GM12878 (cell line): ENCODE measurements around the gene ADGRD1. TPM values are rescaled to one million over a fixed set of nuclear protein-coding genes. Genes with fewer than 3 reads are reported as not detected.

Experiments
- ATAC-seq: fragments of 200-7000 bp; cut with Tn5 transposase; 3 replicates; pipeline ENCODE4 v1.9.1; 2020; ENCODE audit warnings: mild to moderate bottlenecking, moderate library complexity
- BruUV-seq: library from RNA; stranded (reverse); fragments of 400-500 nt; replicated peaks from 2 replicates; lab custom pipeline; 2021; lab: Mats Ljungman, UMichigan
- CTCF ChIA-PET: fragments of 300-600 bp; sonication (Branson Sonifier 250); formaldehyde crosslinking; extraction: SDS; loops from one replicate; lab custom pipeline; 2021; ENCODE audit warnings: inconsistent platforms; lab: Yijun Ruan, JAX
- POLR2A ChIA-PET: fragments of 350-600 bp; formaldehyde crosslinking; extraction: SDS; loops from one replicate; lab custom pipeline; 2021; ENCODE audit warnings: inconsistent platforms; lab: Charles Lee
- RAD21 ChIA-PET: fragments of 300-600 bp; sonication (Branson Sonifier 250); formaldehyde crosslinking; loops from one replicate; lab custom pipeline; 2023; ENCODE audit warnings: antibody characterized with exemption; ENCODE audit not compliant: unreplicated experiment; lab: Charles Lee
- SMC1A ChIA-PET: fragments of 300-600 bp; sonication (Branson Sonifier 250); formaldehyde crosslinking; loops from one replicate; lab custom pipeline; 2023; ENCODE audit not compliant: unreplicated experiment, uncharacterized antibody; lab: Charles Lee
- DNase-seq: peaks from one replicate; pipeline ENCODE4 v3.0.0-alpha.2; 2011; ENCODE audit warnings: low read depth, low spot score
- FAIRE-seq: peaks from 3 replicates; lab custom pipeline; 2011; peaks lifted over from hg19 to GRCh38; lab: Jason Lieb, UNC
- H2AFZ ChIP-seq: 2 replicates; pipeline ENCODE4 v1.6.0; 2011; ENCODE audit warnings: low read depth, low read length, control low read depth; ENCODE audit not compliant: control insufficient read depth
- H3K27ac ChIP-seq: 2 replicates; pipeline ENCODE4 v1.5.1; 2011; ENCODE audit warnings: control low read depth; ENCODE audit not compliant: control insufficient read depth, insufficient read depth
- H3K27me3 ChIP-seq, 2 experiments: replicated peaks in 1 of 2; 2 replicates each; pipeline versions ENCODE4 v1.6.0 to v1.6.1; 2011; ENCODE audit warnings: low read length in 1 of 2; ENCODE audit not compliant: control insufficient read depth in 2 of 2, insufficient read depth in 2 of 2
- H3K36me3 ChIP-seq, 2 experiments: 2 replicates each; pipeline ENCODE4 v1.5.1; 2011; ENCODE audit warnings: low read length in 1 of 2; ENCODE audit not compliant: control insufficient read depth in 2 of 2, insufficient read depth in 2 of 2
- H3K4me1 ChIP-seq: 2 replicates; pipeline ENCODE4 v1.6.1; 2011; ENCODE audit warnings: mild to moderate bottlenecking, low read length, moderate library complexity, mixed read lengths; ENCODE audit not compliant: control insufficient read depth, insufficient read depth
- H3K4me2 ChIP-seq: 2 replicates; pipeline ENCODE4 v1.6.0; 2011; ENCODE audit warnings: control low read depth; ENCODE audit not compliant: control insufficient read depth, insufficient read depth
- H3K4me3 ChIP-seq: fragments of 200-600 bp; sonication (generic); 2 replicates; pipeline ENCODE4 v1.5.1; 2016
- H3K79me2 ChIP-seq: 2 replicates; pipeline ENCODE4 v1.6.0; 2011; ENCODE audit warnings: low read length; ENCODE audit not compliant: control insufficient read depth, insufficient read depth
- H3K9ac ChIP-seq: 2 replicates; pipeline ENCODE4 v1.8.0; 2011; ENCODE audit warnings: low read length, control low read depth, mixed read lengths; ENCODE audit not compliant: control insufficient read depth, insufficient read depth
- H3K9me3 ChIP-seq: replicated peaks from 3 replicates; pipeline ENCODE4 v1.5.1; 2011; ENCODE audit warnings: mild to moderate bottlenecking, low read length; ENCODE audit not compliant: control insufficient read depth, insufficient read depth
- H4K20me1 ChIP-seq: 2 replicates; pipeline ENCODE4 v1.6.0; 2011; ENCODE audit not compliant: control insufficient read depth, insufficient read depth
- CEBPZ ChIP-seq: fragments of 150-350 bp; IDR thresholded peaks from 2 replicates; pipeline ENCODE4 v1.6.1; 2016; ENCODE audit warnings: low read depth, low read length
- E2F8 ChIP-seq: fragments of 450-650 bp; IDR thresholded peaks from 2 replicates; pipeline ENCODE4 v1.6.1; 2018; ENCODE audit warnings: mild to moderate bottlenecking, low read depth, moderate library complexity; ENCODE audit not compliant: partially characterized antibody
- GABPA ChIP-seq: IDR thresholded peaks from 2 replicates; pipeline ENCODE4 v1.6.1; 2014; ENCODE audit warnings: antibody characterized with exemption, low read depth, mild to moderate bottlenecking, inconsistent platforms
- MYC ChIP-seq: IDR thresholded peaks from 2 replicates; pipeline ENCODE4 v1.6.1; 2011; ENCODE audit warnings: mild to moderate bottlenecking, low read length, moderate library complexity, inconsistent platforms; ENCODE audit not compliant: insufficient read depth, insufficient replicate concordance, insufficient read length, severe bottlenecking
- NFXL1 ChIP-seq: fragments of 450-650 bp; IDR thresholded peaks from 2 replicates; pipeline ENCODE4 v1.6.1; 2017; ENCODE audit warnings: antibody characterized with exemption, mild to moderate bottlenecking, borderline replicate concordance
- RAD51 ChIP-seq: fragments of 450-650 bp; IDR thresholded peaks from 2 replicates; pipeline ENCODE4 v1.6.1; 2016; ENCODE audit warnings: moderate library complexity, mild to moderate bottlenecking, inconsistent platforms
- RB1 ChIP-seq: fragments of 450-650 bp; formaldehyde crosslinking; IDR thresholded peaks from 2 replicates; pipeline ENCODE4 v1.6.1; 2017; ENCODE audit warnings: mild to moderate bottlenecking, borderline replicate concordance
- SP1 ChIP-seq: IDR thresholded peaks from one replicate; pipeline ENCODE4 v1.6.1; 2011; ENCODE audit warnings: low read depth, low read length
- SRF ChIP-seq, 2 experiments: IDR thresholded peaks; 2 replicates each; pipeline ENCODE4 v1.6.1; 2011; ENCODE audit warnings: low read depth in 2 of 2, low read length in 2 of 2, mild to moderate bottlenecking in 1 of 2, moderate library complexity in 1 of 2
- USF1 ChIP-seq: IDR thresholded peaks from 2 replicates; pipeline ENCODE4 v1.6.1; 2011; ENCODE audit warnings: borderline replicate concordance, low read depth, mild to moderate bottlenecking, moderate library complexity, mixed read lengths, low read length; ENCODE audit not compliant: insufficient read depth; ENCODE audit errors: extremely low read length
- ZNF24 ChIP-seq: fragments of 450-650 bp; IDR thresholded peaks from 2 replicates; pipeline ENCODE4 v1.6.1; 2017; ENCODE audit warnings: antibody characterized with exemption, mild to moderate bottlenecking
- WGBS: methylation state at CpG from one replicate; pipeline ENCODE4 v1.1.6; 2016; ENCODE audit warnings: low lambda C conversion rate; ENCODE audit not compliant: insufficient replicate concordance, insufficient coverage; ENCODE audit errors: missing lambda C conversion rate; 5-methylcytosine and 5-hydroxymethylcytosine counted together
- in situ Hi-C: fragments of 300-500 bp; cut with MboI; formaldehyde crosslinking; loops from 9 replicates; pipeline ENCODE4 v1.14.3; 2018; ENCODE audit warnings: mixed read lengths
- intact Hi-C: fragments of 100-400 bp; cut with micrococcal nuclease; formaldehyde crosslinking; loops from one replicate; pipeline ENCODE4 v1.14.2; 2022; ENCODE audit not compliant: unreplicated experiment
- polyA plus RNA-seq, 11 experiments: library from polyadenylated mRNA; depleted of rRNA in 4 of 11; unstranded in 6 of 11; stranded (reverse) in 5 of 11; fragments of >200 nt; fragmentation: Nextera tagmentation in 4 of 11; fragmentation: Illumina TruSeq in 1 of 11; extraction: Ambion mirVana in 4 of 11; extraction: Trizol in 1 of 11; gene quantifications; 1 replicate in 1 of 11; 2 replicates in 10 of 11; pipeline versions ENCODE4 v1.2.1 to v1.2.3, GENCODE V29; 2011 to 2016; ENCODE audit warnings: inconsistent platforms in 2 of 11, missing spikeins in 2 of 11, low read depth in 1 of 11
- total RNA-seq, 4 experiments: library from RNA; depleted of rRNA in 3 of 4; stranded (reverse); fragments of >200 nt in 3 of 4; fragmentation: Illumina TruSeq in 1 of 4; extraction: Trizol in 1 of 4; gene quantifications; 2 replicates each; pipeline versions ENCODE4 v1.2.1 to v1.2.3, GENCODE V29; 2013 to 2021

ADGRD1 gene
- total and polyA plus RNA-seq, 10 of the 15 experiments (the other 5 are each of a cell fraction or from before 2014, with no cell fraction given) = 0.15 to 12.7 (median 1.2) TPM

GRCh38 chr12:131106349-131106941 lies 152.7 kb downstream of the ADGRD1 start (continued):
- TF ChIP-seq RAD51 (no peak), MYC (no peak), SRF (IDR thresholded peaks at IDR 0.05; ENCODE audit: low read depth in 2 of 2, low read length in 2 of 2) (no peak), CEBPZ (no peak), ZNF24 (no peak)

- H3K27ac ChIP-seq = no peak overlapping the region
- intact Hi-C loops = no loop called here
- BruUV-seq = no TSS peak
- DNase-seq (no peak), ATAC-seq (no peak), FAIRE-seq (no peak)
- no peak overlapping the region for H2AFZ ChIP-seq
- H3K4me1 ChIP-seq = peaks cover 20% of the 10 kb centered on the region
- no peak overlapping the region for H3K4me2 ChIP-seq
- WGBS = 73% methylated on average over 9 of the region's 10 CpGs
- CTCF ChIA-PET = interaction anchor here (5.8 kb wide), 1 partner anchor 25 kb away, joined by 198 read pairs; no protein-coding TSS in a partner anchor
- H3K79me2 ChIP-seq = no peaks in the 10 kb centered on the region
- no peak overlapping the region for H3K4me3 ChIP-seq
- SMC1A ChIA-PET = no interaction called here
- no peak overlapping the region for H3K9ac ChIP-seq
- RAD21 ChIA-PET = no interaction called here
- H3K27me3 ChIP-seq = no peaks in the 10 kb centered on the region
- in situ Hi-C loops = loop anchor here (10.0 kb wide), 1 partner anchor 716 kb away; the partner anchor contains the start of gene MMP17
- POLR2A ChIA-PET = no interaction called here
- no peaks in the 10 kb centered on the region for H3K36me3 ChIP-seq
- H3K9me3 ChIP-seq = no peaks in the 10 kb centered on the region; the same call in 2 of the 3 replicates
- no peaks in the 10 kb centered on the region for H4K20me1 ChIP-seq
- TF ChIP-seq RB1 = no peak
- TF ChIP-seq USF1 = peak; percentile 71
- TF ChIP-seq NFXL1 = no peak
- TF ChIP-seq GABPA = no peak
- TF ChIP-seq SP1 = no peak
- TF ChIP-seq E2F8 = no peak
Measured at GRCh38 chr12:131108177-131108955, 154.7 kb downstream of the ADGRD1 start.
